Muscle of back (tissue), 11 donors: ENCODE measurements around the gene L1CAM. TPM values are rescaled to one million over a fixed set of nuclear protein-coding genes. Genes with fewer than 3 reads are reported as not detected.

Source experiments
- DNase-seq, 3 donors: peaks; one replicate each; pipeline versions ENCODE4 v3.0.0 to v3.0.0-alpha.2; 2013
- polyA plus RNA-seq, 10 donors: library from polyadenylated mRNA; unstranded; fragments of 120-200 nt; gene quantifications; one replicate each; pipeline ENCODE4 v1.2.1, GENCODE V29; 2013; ENCODE audit not compliant: insufficient read length in 10 of 10

L1CAM gene
- polyA plus RNA-seq, 10 donors: 1.8 to 7.4 (median 3.0) TPM

- DNase-seq: no peak
These were observed 38.3 kb upstream of the L1CAM start for GRCh38 chrX:153924149-153924861.

DNA sequence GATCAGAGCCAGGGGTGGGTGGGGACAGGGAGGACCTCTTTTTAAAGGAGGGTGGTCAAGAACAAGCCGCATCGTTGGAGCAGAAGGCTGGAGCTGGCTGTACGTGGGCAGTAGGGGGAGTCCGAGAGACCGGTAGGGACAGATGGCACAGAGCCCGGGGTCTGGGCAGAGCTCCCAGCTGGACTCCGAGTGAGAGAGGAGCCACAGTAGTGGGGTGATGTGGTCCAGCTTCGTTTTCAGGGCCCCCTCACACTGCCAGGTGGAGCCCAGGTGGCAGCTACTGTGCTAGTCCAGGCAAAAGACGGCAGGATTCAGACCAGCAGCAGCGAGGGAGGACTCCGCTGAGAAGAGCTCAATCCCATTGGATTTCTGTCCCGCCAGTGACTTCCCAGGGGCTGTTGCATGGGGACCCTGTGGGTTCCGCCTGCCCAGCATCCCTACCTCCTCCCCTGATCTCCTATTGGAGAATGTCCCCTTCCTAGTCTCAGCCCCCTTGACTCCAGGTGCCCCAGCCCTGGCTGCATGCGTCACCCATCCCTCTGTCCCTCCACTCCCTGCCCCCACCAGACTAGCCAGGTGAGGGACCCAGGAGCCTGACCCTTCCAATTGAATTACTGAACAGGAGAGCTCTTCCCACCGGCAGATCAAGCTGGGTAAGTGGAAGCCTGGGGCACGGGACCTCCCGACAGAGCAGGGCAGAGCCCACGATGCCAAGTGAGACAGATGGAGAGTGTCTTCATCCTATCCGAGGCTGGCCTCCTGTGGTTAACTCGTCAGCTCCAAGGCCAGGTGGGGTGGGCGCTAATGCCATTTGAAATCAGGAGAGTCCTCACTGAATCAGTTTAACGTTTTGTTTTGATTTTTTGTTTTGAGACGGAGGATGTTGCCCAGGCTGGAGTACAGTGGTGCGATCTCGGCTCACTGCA lies 37.2 kb upstream of the L1CAM start:
- peak in 2 of 3 donors; percentile 70 to 71 for DNase-seq

DNA sequence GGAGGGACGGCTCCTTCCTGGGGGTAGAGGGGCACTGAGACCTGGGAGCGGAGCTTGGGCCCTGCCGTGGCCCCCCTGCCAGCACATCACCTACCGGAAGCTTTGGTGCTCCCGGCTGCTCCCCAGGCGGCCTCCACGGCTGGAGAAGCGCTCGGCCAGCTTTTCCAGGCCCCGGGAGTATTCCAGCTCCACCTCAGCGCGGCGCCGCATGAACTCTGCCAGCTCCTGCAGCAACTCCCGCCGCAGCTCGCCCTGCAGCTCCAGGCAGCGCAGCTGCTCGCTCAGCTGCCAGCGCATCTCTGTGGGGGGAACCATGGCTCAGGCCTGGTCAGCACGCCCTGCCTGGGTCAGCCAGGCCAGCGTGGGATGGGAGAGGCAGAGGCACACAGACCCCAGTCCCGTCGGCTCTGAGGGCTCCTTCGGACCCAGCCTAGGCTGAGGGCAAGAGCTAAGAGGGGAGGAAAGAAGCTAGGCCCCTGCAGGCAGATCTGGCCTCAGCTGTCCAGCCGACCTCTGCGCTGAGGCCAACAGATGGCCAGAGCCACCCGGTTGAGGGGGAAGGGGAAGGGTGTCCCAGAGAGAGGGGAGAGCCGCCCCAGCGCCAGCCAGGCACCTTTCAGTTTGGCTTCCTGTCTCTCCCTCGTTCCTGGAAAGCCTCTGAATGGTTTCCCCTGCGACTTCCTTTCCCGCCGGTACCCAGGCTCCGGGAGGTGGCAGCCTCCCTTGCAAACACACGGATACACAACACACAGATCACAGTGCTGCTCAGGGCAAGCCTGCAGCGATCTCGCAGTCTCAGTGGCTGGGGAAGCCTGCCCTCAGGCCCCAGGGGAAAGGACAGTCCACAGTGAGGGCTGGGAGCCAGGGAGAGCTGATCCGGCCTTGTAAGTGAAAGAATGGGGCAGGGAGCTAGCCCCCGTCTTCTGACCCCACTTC lies 35.8 kb upstream of the L1CAM start:
- peak in 1 of 3 donors; percentile 64 for DNase-seq

DNA sequence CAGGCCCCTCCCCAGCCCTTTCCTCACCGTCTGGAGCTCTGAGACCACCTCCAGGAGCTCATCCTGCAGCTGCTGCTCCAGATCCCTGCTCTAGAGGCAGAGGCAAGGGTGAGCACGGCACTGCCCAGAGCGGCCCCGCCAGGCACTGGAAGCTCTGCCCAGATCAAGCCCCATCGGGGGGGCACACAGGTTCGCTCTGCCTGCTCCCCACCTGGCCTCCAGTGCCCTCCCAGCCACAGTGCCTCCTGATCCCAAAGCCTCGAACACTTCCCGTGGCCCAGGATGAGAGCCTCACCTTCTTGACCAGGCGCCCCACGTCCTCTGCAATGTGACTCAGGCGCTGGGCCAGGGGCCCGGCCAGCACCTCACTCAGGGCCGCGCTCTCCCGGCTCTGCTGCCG lies 35.1 kb upstream of the L1CAM start:
- no peak for DNase-seq

DNA sequence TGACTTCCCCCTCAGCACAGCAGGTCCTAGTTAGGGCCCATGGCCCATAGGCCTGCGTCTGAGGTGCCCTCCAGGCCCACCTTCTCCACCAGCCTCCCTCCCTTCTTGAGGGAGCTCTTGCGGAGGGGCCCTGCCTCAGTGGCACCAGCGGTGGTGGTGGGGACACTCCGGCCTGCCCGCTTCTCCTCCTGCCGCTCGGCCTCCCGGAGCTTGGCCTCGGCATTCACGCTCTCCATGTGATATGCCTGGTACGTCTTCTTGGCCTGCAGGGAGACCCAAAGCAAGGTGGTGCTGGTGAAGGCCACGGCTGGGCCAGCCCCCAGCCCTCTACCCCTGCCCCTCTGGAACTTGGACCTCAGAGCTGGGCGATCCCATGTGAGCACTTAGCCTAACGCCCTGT lies 34.6 kb upstream of the L1CAM start:
- DNase-seq: no peak

- no peak for DNase-seq
These were observed 33.3 kb upstream of the L1CAM start for GRCh38 chrX:153919281-153919680.

DNA sequence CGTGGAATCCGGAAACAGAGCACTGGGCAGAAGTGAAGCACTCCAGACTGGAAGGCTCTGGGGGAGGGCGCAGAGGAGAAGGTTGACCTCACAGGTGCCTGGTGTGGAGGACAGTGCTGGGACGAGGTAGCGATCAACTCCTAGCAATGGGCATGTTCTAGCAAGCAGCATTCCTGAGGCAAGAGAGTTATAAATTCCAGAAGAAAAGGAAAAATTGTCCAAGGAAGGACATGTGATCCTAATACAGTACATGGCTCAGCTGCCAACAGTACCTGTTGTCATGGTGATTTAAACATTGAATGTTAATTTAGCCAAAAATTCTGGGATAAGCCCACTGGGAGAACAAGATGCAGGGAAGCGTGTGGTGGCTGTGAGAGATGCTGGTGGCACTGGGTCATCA lies 31.9 kb upstream of the L1CAM start:
- no peak for DNase-seq

DNA sequence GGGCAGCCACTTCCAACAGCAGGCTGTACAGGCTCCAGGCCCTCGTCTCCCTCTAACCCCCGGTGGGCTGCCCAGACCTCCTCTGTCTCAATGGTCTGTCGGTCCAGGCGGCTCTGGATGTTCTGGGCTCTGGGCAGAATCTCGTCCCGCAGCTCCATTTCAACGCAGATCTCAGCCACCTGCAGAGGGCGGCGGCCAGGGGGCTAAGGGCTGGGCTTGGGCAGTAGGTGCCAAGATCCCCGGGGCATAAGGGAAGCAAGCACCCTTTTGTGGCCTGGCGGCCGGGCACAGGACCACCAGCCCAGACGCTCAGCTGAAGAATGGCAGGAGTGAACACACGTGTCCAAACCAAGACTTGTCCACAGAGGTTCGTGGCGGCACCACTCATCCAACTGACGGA lies 27.7 kb upstream of the L1CAM start:
- DNase-seq: no peak

DNA sequence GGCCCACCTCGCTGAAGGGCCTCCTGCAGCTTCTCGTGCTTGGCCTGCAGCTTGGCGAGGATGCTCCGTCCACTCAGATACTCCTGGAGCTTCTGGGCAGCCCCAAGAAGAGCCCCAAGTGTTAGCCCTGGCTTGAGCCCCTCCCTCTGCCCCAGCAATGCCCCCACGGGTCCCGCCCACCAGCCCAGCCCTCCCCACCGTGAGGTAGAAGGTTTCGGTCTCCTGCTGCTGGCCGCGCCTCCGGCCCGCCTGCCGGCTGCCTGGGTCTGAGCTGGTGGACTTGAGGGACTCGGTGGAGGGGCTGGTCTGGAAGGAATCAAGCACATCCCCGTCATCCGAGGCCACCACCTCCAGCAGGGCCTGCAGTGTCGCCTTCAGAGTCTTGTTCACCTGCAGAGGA lies 27.2 kb upstream of the L1CAM start:
- no peak for DNase-seq

GRCh38 chrX:153911798-153912197 lies 25.8 kb upstream of the L1CAM start:
- DNase-seq: no peak

DNA sequence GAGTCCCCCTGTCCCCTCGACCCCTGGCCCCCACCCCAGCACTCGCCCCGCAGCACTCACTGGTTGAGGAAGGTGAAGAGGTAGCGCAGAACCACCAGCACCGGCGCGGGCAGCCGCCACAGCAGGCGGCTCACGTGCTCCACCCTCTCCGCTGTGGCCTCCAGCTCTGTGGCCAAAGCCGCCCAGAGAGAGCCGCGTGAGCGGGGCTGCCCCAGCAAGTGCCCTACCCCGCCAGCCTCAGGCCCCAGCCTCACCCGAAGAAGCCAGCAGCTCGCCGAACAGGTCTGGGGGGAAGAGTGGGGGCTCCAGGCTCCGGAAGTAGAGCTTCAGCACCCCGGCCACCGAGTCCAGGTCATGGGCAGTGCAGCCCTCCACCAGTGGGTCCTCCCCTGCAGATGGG lies 24.5 kb upstream of the L1CAM start:
- DNase-seq: no peak

- no peak for DNase-seq
These were observed 24.0 kb upstream of the L1CAM start for GRCh38 chrX:153909980-153910360.

DNA sequence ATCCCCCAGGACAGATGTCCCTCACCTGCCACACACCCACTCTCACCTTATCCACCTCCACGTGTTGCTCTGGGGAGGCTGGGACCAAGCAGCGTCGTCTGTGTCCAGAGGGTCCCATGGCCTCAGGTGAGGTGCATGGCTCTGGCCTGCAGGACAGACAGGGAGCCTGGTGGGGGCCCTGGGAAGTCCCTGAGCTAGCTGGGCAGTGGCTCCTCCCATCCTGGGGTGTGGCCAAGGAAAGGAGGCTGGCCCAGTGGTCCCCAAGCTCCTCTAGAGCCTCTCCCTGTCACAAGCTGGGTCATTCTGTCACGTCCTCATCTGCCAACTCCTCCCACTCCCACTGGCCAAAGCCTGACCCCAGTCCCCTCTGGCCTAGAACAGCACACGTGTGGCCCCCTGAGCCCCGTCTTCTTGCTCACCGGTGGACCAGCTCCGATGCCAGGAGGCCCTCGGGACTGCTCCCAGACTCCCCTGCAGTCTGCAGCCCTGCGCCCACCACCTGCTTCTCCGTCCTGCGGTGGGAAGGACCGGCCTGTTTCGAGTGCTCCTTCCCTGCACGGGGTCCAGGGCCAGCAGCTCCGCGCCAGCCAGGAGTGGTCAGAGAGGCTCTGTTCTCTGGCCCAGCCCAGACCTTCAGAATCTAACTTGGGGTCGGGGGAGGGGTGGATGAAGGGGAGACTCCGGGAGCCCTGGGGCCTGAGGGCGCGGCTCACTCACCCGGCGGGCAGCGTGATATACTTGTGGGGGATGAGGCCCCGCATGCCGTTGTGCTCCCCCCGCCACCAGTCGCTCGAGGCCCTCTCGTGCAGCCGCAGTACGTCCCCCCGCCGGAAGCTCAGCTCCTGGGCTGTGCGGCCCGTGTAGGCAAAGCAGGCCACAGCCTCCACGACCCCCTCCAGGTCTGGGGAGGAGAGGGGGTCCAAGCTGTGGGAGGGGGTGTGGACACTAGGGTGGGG lies 23.3 kb upstream of the L1CAM start:
- DNase-seq: no peak

DNA sequence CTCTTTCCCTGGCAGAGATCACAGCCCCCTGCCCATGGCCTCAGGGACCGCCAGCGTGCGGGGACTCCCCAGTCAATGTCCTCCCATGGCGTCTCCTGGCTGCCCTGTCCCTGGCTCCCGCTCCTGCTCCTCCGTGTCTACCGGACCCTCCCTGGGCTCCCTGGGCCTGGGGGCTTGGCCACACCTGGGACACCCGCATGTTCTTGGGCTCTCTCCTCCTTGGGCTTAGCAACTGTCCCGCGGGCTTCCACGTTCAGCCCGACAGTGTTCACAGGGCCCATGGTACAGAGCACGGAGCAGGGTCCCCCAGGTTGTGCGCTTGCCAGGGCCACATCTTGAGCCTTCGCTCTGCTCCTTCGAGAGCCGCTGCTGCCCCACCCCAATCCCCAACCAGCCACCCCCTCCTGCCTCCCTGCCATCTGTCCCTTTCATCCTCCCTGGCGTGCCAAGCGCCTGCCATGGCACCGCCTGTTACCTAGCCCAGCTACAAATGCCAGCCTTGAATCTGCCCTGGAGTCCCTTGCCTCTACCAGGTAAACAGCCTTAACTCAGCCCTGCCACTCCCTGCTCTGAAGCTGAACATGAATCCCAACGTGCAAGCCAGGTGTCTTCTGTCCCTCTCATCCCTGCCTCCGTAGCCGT lies 22.4 kb upstream of the L1CAM start:
- DNase-seq: no peak

DNA sequence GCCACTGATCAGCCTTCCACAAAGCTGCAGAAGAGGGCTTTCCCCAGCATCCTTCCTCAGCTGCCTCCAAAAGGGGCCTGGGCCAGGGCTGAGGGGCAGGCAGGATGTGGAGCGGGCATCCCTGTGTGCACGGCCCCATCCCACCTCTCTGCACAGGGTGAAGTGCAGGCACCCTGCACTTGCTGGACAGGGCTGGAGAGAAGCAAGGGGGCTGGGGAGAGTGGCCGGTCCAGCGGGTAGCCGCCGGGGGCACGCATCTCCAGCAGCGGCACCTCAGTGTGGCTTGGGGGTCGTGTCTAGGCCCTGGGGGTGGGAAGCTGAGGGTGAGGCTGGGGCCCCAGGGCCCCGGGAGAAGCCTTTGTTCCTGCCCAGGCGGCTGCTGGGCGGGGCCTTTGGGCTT lies 21.5 kb upstream of the L1CAM start:
- DNase-seq: no peak

DNA sequence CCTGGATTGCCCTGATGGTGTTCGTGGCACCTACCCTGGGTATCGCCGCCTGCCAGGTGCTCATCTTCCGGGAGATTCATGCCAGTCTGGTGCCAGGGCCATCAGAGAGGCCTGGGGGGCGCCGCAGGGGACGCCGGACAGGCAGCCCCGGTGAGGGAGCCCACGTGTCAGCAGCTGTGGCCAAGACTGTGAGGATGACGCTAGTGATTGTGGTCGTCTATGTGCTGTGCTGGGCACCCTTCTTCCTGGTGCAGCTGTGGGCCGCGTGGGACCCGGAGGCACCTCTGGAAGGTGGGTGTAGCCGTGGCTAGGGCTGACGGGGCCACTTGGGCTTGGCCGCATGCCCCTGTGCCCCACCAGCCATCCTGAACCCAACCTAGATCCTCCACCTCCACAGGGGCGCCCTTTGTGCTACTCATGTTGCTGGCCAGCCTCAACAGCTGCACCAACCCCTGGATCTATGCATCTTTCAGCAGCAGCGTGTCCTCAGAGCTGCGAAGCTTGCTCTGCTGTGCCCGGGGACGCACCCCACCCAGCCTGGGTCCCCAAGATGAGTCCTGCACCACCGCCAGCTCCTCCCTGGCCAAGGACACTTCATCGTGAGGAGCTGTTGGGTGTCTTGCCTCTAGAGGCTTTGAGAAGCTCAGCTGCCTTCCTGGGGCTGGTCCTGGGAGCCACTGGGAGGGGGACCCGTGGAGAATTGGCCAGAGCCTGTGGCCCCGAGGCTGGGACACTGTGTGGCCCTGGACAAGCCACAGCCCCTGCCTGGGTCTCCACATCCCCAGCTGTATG lies 20.3 kb upstream of the L1CAM start:
- DNase-seq: no peak

DNA sequence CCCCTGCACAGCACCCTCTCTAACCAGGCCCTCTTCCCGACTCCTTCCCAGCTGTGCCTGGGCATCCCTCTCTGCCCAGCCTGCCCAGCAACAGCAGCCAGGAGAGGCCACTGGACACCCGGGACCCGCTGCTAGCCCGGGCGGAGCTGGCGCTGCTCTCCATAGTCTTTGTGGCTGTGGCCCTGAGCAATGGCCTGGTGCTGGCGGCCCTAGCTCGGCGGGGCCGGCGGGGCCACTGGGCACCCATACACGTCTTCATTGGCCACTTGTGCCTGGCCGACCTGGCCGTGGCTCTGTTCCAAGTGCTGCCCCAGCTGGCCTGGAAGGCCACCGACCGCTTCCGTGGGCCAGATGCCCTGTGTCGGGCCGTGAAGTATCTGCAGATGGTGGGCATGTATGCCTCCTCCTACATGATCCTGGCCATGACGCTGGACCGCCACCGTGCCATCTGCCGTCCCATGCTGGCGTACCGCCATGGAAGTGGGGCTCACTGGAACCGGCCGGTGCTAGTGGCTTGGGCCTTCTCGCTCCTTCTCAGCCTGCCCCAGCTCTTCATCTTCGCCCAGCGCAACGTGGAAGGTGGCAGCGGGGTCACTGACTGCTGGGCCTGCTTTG lies 19.6 kb upstream of the L1CAM start:
- DNase-seq: no peak

DNA sequence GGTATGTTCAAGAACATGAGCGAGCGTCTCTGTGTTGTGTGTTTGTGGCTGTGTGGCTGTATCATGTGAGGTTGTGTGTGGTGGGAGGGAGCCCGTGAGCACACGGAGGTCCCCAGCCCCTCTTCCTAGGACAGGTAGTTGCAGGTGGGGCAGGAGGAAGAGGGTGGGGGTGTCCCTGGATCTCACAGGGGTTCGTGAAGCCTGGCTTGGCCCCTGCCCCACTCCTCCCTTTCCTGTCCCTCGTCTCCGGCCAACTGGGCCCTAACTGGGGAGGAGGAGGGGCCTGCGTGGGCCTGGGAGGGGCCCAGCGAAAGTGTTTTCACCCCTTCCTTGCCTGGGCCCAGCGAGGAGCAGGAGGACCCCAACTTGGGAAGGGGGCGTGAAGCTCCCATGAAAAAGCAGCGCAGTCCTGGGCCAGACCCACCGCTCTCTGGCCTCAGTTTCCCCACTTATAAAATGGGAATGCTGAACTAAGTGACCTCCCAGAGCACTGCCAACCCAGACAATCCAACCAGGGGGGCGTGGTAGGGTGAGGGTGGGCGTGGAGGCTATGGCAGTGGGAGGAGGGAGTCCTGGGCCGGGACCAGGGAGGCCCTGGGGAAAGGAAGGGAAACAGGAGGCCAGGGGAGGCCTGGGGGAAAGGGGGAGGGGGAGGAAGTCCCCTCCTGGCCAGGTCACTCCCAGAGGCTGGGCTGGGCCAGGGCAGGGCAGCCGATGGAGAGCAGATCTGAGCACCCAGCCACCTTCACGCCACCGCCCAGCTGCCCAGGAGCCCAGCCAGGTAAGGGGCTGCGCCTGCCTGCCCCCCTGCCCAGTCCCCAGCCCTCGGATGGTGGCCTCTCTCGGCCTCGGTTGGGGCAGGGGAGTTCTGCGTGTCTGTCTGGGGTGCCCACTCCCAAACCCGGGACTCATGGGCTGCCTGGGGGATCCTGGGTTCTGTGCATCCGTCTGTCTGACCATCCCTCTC lies 18.3 kb upstream of the L1CAM start, which contains the start of gene AVPR2:
Gene AVPR2, plus strand, starts transcription at position 683 of the 967 bp plus-strand sequence. CDS start 473 bp downstream, outside the sequence.
- no peak for DNase-seq
